ENCODE measurements around the gene COL20A1. TPM values are rescaled to one million over a fixed set of nuclear protein-coding genes. Genes with fewer than 3 reads are reported as not detected.

Gene COL20A1
- total RNA-seq, 1 donor, result not detected

- H3K4me1 ChIP-seq (ENCODE audit: insufficient read depth, low read length), result no peaks in the 10 kb centered on the region
- H3K9me3 ChIP-seq (ENCODE audit: low read depth, low read length), result no peaks in the 10 kb centered on the region
- no peak overlapping the region for H3K4me3 ChIP-seq (ENCODE audit: low read length)
- no peaks in the 10 kb centered on the region for H3K27me3 ChIP-seq (ENCODE audit: insufficient read depth, low read length)
These were observed 91.3 kb downstream of the COL20A1 start for GRCh38 chr20:63384336-63384735.

Other genes with a start within 250 kb of the COL20A1 start
- 34.0 TPM for gene YTHDF1, start 77.1 kb upstream of the COL20A1 start, total RNA-seq
- gene BIRC7, start 57.3 kb upstream of the COL20A1 start, total RNA-seq, result 0.21 TPM
- gene NKAIN4, start 38.7 kb upstream of the COL20A1 start, total RNA-seq, result not detected
- 36.4 TPM for gene ARFGAP1, start 20.4 kb upstream of the COL20A1 start, total RNA-seq
- gene CHRNA4, start 68.2 kb downstream of the COL20A1 start, total RNA-seq, result not detected
- gene KCNQ2, start 179.5 kb downstream of the COL20A1 start, total RNA-seq, result under 0.01 TPM
- gene EEF1A2, start 205.9 kb downstream of the COL20A1 start, total RNA-seq, result 0.73 TPM
- 57.6 TPM for gene PPDPF, start 227.6 kb downstream of the COL20A1 start, total RNA-seq
- gene PTK6, start 244.2 kb downstream of the COL20A1 start, total RNA-seq, result 0.52 TPM

Measured in mononuclear cell (primary cell).